GM12892 (cell line): ENCODE measurements around the gene EBLN2.

Experiments used
- DNase-seq: peaks from one replicate; pipeline ENCODE4 v3.0.0; 2011; ENCODE audit not compliant: insufficient read length
- FAIRE-seq: peaks from 2 replicates; lab custom pipeline; 2011; peaks lifted over from hg19 to GRCh38; lab: Jason Lieb, UNC
- POLR2A ChIP-seq: IDR thresholded peaks from 2 replicates; pipeline ENCODE4 v1.6.1; 2011; ENCODE audit warnings: low read depth, low read length, control low read depth
- POLR2AphosphoS5 ChIP-seq: IDR thresholded peaks from 2 replicates; pipeline ENCODE4 v1.6.1; 2011; ENCODE audit warnings: low read depth, low read length, control low read depth
- TAF1 ChIP-seq: IDR thresholded peaks from 2 replicates; pipeline ENCODE4 v1.6.1; 2011; ENCODE audit warnings: low read depth, mild to moderate bottlenecking, control low read depth, low read length, borderline replicate concordance

EBLN2 gene

GRCh38 chr3:73086071-73086494, 24.6 kb downstream of the EBLN2 start:
- TF ChIP-seq POLR2AphosphoS5 (no peak), POLR2A (no peak), TAF1 (no peak)
- no peak for DNase-seq
- FAIRE-seq: peak; percentile 74

GRCh38 chr3:73094129-73094528, 32.7 kb downstream of the EBLN2 start:
- DNase-seq (no peak), FAIRE-seq (no peak)

GRCh38 chr3:73094951-73095350, 33.5 kb downstream of the EBLN2 start:
- FAIRE-seq: no peak
- no peak for TF ChIP-seq POLR2A
- no peak for DNase-seq

More at GRCh38 chr3:73094129-73094528, 32.7 kb downstream of the EBLN2 start:
- no peak for TF ChIP-seq POLR2AphosphoS5
- no peak for TF ChIP-seq POLR2A
- TF ChIP-seq TAF1: no peak

GRCh38 chr3:73096169-73096568, 34.7 kb downstream of the EBLN2 start:
- DNase-seq: no peak
- TF ChIP-seq TAF1: no peak
- TF ChIP-seq POLR2A: no peak
- no peak for TF ChIP-seq POLR2AphosphoS5
- no peak for FAIRE-seq

GRCh38 chr3:73098026-73098425, 36.6 kb downstream of the EBLN2 start:
- no peak for TF ChIP-seq POLR2AphosphoS5
- TF ChIP-seq POLR2A: no peak
- TF ChIP-seq TAF1: no peak
- no peak for DNase-seq
- FAIRE-seq: no peak

GRCh38 chr3:73098873-73099272, 37.4 kb downstream of the EBLN2 start:
- FAIRE-seq (no peak), DNase-seq (no peak)
- TF ChIP-seq POLR2A: no peak
- TF ChIP-seq POLR2AphosphoS5: no peak
- TF ChIP-seq TAF1: no peak

- TF ChIP-seq POLR2A (no peak), POLR2AphosphoS5 (no peak), TAF1 (no peak)
- FAIRE-seq: peak; percentile 88
- peak; percentile 76 for DNase-seq
These were observed 39.5 kb downstream of the EBLN2 start for GRCh38 chr3:73100741-73101559.

GRCh38 chr3:73101881-73102280, 40.4 kb downstream of the EBLN2 start:
- FAIRE-seq: no peak

GRCh38 chr3:73107215-73107614, 45.8 kb downstream of the EBLN2 start:
- DNase-seq: no peak
- TF ChIP-seq POLR2AphosphoS5 (no peak), TAF1 (no peak), POLR2A (no peak)
- no peak for FAIRE-seq

More at GRCh38 chr3:73101881-73102280, 40.4 kb downstream of the EBLN2 start:
- DNase-seq: no peak
- TF ChIP-seq TAF1: no peak
- TF ChIP-seq POLR2A: no peak
- TF ChIP-seq POLR2AphosphoS5: no peak

GRCh38 chr3:73107676-73108187, 46.3 kb downstream of the EBLN2 start:
- no peak for FAIRE-seq
- TF ChIP-seq POLR2AphosphoS5: no peak
- no peak for DNase-seq

- TF ChIP-seq TAF1 (no peak), POLR2A (no peak), POLR2AphosphoS5 (no peak)
- FAIRE-seq: no peak
- no peak for DNase-seq
These were observed 47.3 kb downstream of the EBLN2 start for GRCh38 chr3:73108750-73109149.

- TF ChIP-seq POLR2AphosphoS5: no peak
- no peak for TF ChIP-seq POLR2A
- no peak for TF ChIP-seq TAF1
- FAIRE-seq: peak; percentile 100
- no peak for DNase-seq
These were observed 49.1 kb downstream of the EBLN2 start for GRCh38 chr3:73110530-73110929.
